Neural progenitor cell (in vitro differentiated cells): ENCODE results near the gene EHD2.

ENCODE experiments used
- CTCF ChIP-seq: fragments of 200-600 bp; sonication (generic); IDR thresholded peaks from 2 replicates; pipeline ENCODE4 v1.5.1; 2017; ENCODE audit warnings: antibody characterized with exemption, mild to moderate bottlenecking
- EZH2 ChIP-seq: fragments of 200-600 bp; sonication (generic); IDR thresholded peaks from 2 replicates; pipeline ENCODE4 v1.6.1; 2017; ENCODE audit warnings: antibody characterized with exemption, mild to moderate bottlenecking, moderate library complexity
- EZH2phosphoT487 ChIP-seq: fragments of 200-600 bp; sonication (generic); IDR thresholded peaks from 2 replicates; pipeline ENCODE4 v1.6.1; 2017; ENCODE audit warnings: antibody characterized with exemption

DNA sequence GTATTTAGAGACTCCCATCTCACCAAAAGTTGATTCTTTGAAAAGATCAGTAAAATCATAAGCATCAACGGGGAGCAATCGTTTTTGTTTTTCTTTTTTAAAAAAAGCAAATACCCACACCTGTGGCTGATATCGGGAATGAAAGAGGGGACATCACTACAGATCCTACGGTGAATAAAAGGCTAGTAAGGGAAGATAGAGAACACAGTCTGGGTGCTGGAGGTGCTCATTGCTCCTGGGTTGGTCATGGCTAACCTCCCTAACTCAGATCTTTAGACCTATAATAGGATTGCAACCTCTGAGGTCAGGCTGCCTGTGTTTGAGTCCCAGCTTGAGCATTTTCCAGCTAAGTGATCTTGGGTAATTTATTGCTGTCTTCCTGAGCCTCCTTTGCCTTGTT lies 1.1 kb downstream of the EHD2 start:
- TF ChIP-seq CTCF (no peak), EZH2 (no peak), EZH2phosphoT487 (no peak)
